Endothelial cell of umbilical vein (primary cell): ENCODE results near the gene CD80. TPM values are rescaled to one million over a fixed set of nuclear protein-coding genes. Genes with fewer than 3 reads are reported as not detected.

Experiments
- BruUV-seq: library from RNA; stranded (reverse); fragments of 400-500 nt; replicated peaks from 2 replicates; lab custom pipeline; 2021; lab: Mats Ljungman, UMichigan
- CTCF ChIA-PET: fragments of 300-600, 350-600 bp; sonication (Branson Sonifier 250); formaldehyde crosslinking; loops from one replicate; lab custom pipeline; 2021; ENCODE audit warnings: antibody characterized with exemption, inconsistent platforms; lab: Charles Lee
- POLR2A ChIA-PET: fragments of 300-600, 350-600 bp; sonication (Branson Sonifier 250); formaldehyde crosslinking; loops from one replicate; lab custom pipeline; 2021; ENCODE audit warnings: antibody characterized with exemption, inconsistent platforms; lab: Charles Lee
- DNase-seq: peaks from one replicate; pipeline ENCODE4 v3.0.0-alpha.2; 2011; ENCODE audit warnings: low read depth, low spot score
- FAIRE-seq: peaks from 2 replicates; lab custom pipeline; 2011; peaks lifted over from hg19 to GRCh38; lab: Jason Lieb, UNC
- H2AFZ ChIP-seq: 2 replicates; pipeline ENCODE4 v1.6.0; 2012; ENCODE audit warnings: low read depth, low read length, control low read depth, inconsistent platforms
- H3K27ac ChIP-seq: 2 replicates; pipeline ENCODE4 v1.5.1; 2011; ENCODE audit warnings: low read depth, mild to moderate bottlenecking, control low read depth, low read length, moderate library complexity; ENCODE audit not compliant: insufficient read depth
- H3K27me3 ChIP-seq, 2 experiments: 2 replicates each; pipeline versions ENCODE4 v1.6.0 to v1.6.1; 2011; ENCODE audit warnings: low read length in 2 of 2, mixed read lengths in 1 of 2; ENCODE audit not compliant: control insufficient read depth in 2 of 2, insufficient read depth in 2 of 2
- H3K36me3 ChIP-seq, 2 experiments: 2 replicates in 1 of 2; 3 replicates in 1 of 2; pipeline ENCODE4 v1.5.1; 2011; ENCODE audit warnings: low read length in 2 of 2, mild to moderate bottlenecking in 1 of 2, moderate library complexity in 1 of 2; ENCODE audit not compliant: control insufficient read depth in 2 of 2, insufficient read depth in 2 of 2; ENCODE audit errors: extremely low read depth in 1 of 2
- H3K4me1 ChIP-seq: 3 replicates; pipeline ENCODE4 v1.5.1; 2011; ENCODE audit warnings: mild to moderate bottlenecking, low read length; ENCODE audit not compliant: control insufficient read depth, insufficient read depth; ENCODE audit errors: extremely low read depth
- H3K4me2 ChIP-seq: 2 replicates; pipeline ENCODE4 v1.6.1; 2011; ENCODE audit warnings: low read length, control low read depth, mixed read lengths; ENCODE audit not compliant: insufficient read depth
- H3K4me3 ChIP-seq, 3 experiments: fragments of 200-600 bp in 1 of 3; sonication (generic), shearing (Covaris generic) in 1 of 3; replicated peaks in 1 of 3; 2 replicates each; pipeline ENCODE4 v1.5.1; 2011 to 2016; ENCODE audit warnings: control low read depth in 3 of 3, low read length in 3 of 3, mild to moderate bottlenecking in 2 of 3, inconsistent platforms in 1 of 3, low read depth in 1 of 3, moderate library complexity in 1 of 3; ENCODE audit not compliant: insufficient read depth in 1 of 3
- H3K79me2 ChIP-seq: 2 replicates; pipeline ENCODE4 v1.6.0; 2012; ENCODE audit warnings: low read length, inconsistent platforms; ENCODE audit not compliant: control insufficient read depth, insufficient read depth
- H3K9ac ChIP-seq: replicated peaks from 2 replicates; pipeline ENCODE3; 2011; ENCODE audit warnings: low read length, control low read depth; ENCODE audit not compliant: insufficient read depth; ENCODE audit errors: extremely low read depth
- H3K9me1 ChIP-seq: replicated peaks from 3 replicates; pipeline ENCODE4 v1.6.0; 2011; ENCODE audit warnings: mild to moderate bottlenecking, low read length; ENCODE audit not compliant: control insufficient read depth, insufficient read depth; ENCODE audit errors: extremely low read depth
- H3K9me3 ChIP-seq: replicated peaks from 2 replicates; pipeline ENCODE4 v1.5.1; 2012; ENCODE audit warnings: low read length, inconsistent platforms; ENCODE audit not compliant: control insufficient read depth, insufficient read depth
- H4K20me1 ChIP-seq: replicated peaks from 2 replicates; pipeline ENCODE3; 2011; ENCODE audit warnings: mild to moderate bottlenecking, low read length; ENCODE audit not compliant: control insufficient read depth, insufficient read depth; ENCODE audit errors: extremely low read depth
- EZH2 ChIP-seq: IDR thresholded peaks from 2 replicates; pipeline ENCODE4 v1.6.1; 2012; ENCODE audit warnings: borderline replicate concordance, low read depth, mild to moderate bottlenecking, moderate library complexity, low read length, inconsistent platforms; ENCODE audit not compliant: severe bottlenecking
- FOS ChIP-seq: IDR thresholded peaks from 2 replicates; pipeline ENCODE4 v1.6.1; 2011; ENCODE audit warnings: mild to moderate bottlenecking, low read length, moderate library complexity, borderline replicate concordance; ENCODE audit not compliant: insufficient read depth
- GATA2 ChIP-seq: IDR thresholded peaks from 2 replicates; pipeline ENCODE4 v1.7.0; 2011; ENCODE audit warnings: low read depth, mild to moderate bottlenecking, moderate library complexity, mixed read lengths, low read length; ENCODE audit not compliant: insufficient read length, insufficient read depth
- JUN ChIP-seq: IDR thresholded peaks from 2 replicates; pipeline ENCODE4 v1.6.1; 2011; ENCODE audit warnings: borderline replicate concordance, low read depth; ENCODE audit not compliant: insufficient read length, insufficient read depth
- MYC ChIP-seq: IDR thresholded peaks from one replicate; pipeline ENCODE4 v1.6.1; 2011; ENCODE audit warnings: mild to moderate bottlenecking, low read depth, low read length
- POLR2A ChIP-seq: IDR thresholded peaks from 2 replicates; pipeline ENCODE4 v1.6.1; 2012; ENCODE audit warnings: low read depth, mild to moderate bottlenecking, control low read depth, low read length
- POLR2AphosphoS5 ChIP-seq: IDR thresholded peaks from 2 replicates; pipeline ENCODE4 v1.6.1; 2012; ENCODE audit warnings: low read depth, mild to moderate bottlenecking, control low read depth, low read length, moderate library complexity; ENCODE audit not compliant: insufficient read depth
- dilution Hi-C: fragments of 300-500 bp; cut with MboI; formaldehyde crosslinking; loops from one replicate; pipeline ENCODE4 v1.15.0; 2019; ENCODE audit warnings: low sequenced_read_pairs; ENCODE audit not compliant: extremely low pct_ligation_motif_present
- intact Hi-C: fragments of 100-400 bp; cut with micrococcal nuclease; formaldehyde crosslinking; loops from one replicate; pipeline ENCODE4 v1.10.0; 2022
- polyA plus RNA-seq, 4 experiments: library from polyadenylated mRNA; depleted of rRNA in 3 of 4; stranded (reverse) in 3 of 4; unstranded in 1 of 4; fragments of >200 nt; gene quantifications; 2 replicates each; pipeline versions ENCODE4 v1.2.1 to v1.2.3, GENCODE V29; 2011 to 2012; ENCODE audit warnings: missing spikeins in 1 of 4
- total RNA-seq: library from RNA; stranded (reverse); gene quantifications from 2 replicates; pipeline ENCODE4 v1.2.3, GENCODE V29; 2021
- TF ChIP-seq, protein P1 (sequence below): IDR thresholded peaks from 2 replicates; pipeline ENCODE4 v1.6.1; 2011; ENCODE audit not compliant: insufficient read depth, insufficient read length
- TF ChIP-seq, protein P2 (sequence below), 2 donors: IDR thresholded peaks; 1 replicate in 1 of 2; 2 replicates in 1 of 2; pipeline ENCODE4 v1.5.1; 2011; ENCODE audit warnings: low read length in 2 of 2, mild to moderate bottlenecking in 2 of 2, moderate library complexity in 2 of 2, control low read depth in 1 of 2, inconsistent platforms in 1 of 2, low read depth in 1 of 2; ENCODE audit not compliant: insufficient read depth in 1 of 2; ENCODE audit errors: extremely low read depth in 1 of 2

The CD80 gene
- total and polyA plus RNA-seq, 2 donors (not counting 3 experiments of a cell fraction or from before 2014, with no cell fraction given) = not detected

DNA sequence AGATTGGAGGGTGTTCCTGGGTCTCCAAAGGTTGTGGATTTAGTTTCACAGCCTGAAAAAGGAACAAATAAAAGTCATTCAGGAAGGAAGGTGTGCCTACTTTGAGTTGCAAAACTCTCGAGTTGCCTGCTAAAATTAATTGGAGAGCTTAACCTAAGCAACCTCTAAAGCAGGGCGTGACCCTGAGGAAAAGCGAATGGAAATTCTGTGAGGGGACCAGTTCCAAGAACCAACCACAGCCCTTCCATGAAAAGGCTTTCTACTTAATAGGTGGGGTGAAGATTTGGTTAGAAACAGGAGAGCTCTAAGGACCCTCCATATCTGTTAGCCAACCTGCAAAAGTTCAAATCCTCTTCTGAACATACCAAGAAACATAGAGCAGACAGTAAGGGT is 1.5 kb downstream of the CD80 start:
- H3K4me3 ChIP-seq = no peak overlapping the region
- H3K27me3 ChIP-seq = peaks cover 0 to 13% of the 10 kb centered on the region in 2 experiments
- FAIRE-seq (no peak), DNase-seq (no peak)
- intact Hi-C loops = loop anchor here (10.0 kb wide), 1 partner anchor 283 kb away; no protein-coding TSS in a partner anchor
- ChIA-PET POLR2A (no interaction called here), CTCF (no interaction called here)
- H2AFZ ChIP-seq = no peak overlapping the region
- H3K9ac ChIP-seq = no peak overlapping the region
- no peaks in the 10 kb centered on the region for H3K4me1 ChIP-seq
- H3K79me2 ChIP-seq = no peaks in the 10 kb centered on the region
- H3K9me3 ChIP-seq = no peaks in the 10 kb centered on the region
- H3K27ac ChIP-seq = no peak overlapping the region
- no peaks in the 10 kb centered on the region for H3K9me1 ChIP-seq
- no peak overlapping the region for H3K4me2 ChIP-seq
- TF ChIP-seq MYC (no peak), FOS (no peak), POLR2A (no peak), JUN (no peak), EZH2 (no peak), GATA2 (no peak), POLR2AphosphoS5 (no peak)
- TF ChIP-seq, protein P1, sequence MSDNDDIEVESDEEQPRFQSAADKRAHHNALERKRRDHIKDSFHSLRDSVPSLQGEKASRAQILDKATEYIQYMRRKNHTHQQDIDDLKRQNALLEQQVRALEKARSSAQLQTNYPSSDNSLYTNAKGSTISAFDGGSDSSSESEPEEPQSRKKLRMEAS = no peak
- TF ChIP-seq, protein P2, sequence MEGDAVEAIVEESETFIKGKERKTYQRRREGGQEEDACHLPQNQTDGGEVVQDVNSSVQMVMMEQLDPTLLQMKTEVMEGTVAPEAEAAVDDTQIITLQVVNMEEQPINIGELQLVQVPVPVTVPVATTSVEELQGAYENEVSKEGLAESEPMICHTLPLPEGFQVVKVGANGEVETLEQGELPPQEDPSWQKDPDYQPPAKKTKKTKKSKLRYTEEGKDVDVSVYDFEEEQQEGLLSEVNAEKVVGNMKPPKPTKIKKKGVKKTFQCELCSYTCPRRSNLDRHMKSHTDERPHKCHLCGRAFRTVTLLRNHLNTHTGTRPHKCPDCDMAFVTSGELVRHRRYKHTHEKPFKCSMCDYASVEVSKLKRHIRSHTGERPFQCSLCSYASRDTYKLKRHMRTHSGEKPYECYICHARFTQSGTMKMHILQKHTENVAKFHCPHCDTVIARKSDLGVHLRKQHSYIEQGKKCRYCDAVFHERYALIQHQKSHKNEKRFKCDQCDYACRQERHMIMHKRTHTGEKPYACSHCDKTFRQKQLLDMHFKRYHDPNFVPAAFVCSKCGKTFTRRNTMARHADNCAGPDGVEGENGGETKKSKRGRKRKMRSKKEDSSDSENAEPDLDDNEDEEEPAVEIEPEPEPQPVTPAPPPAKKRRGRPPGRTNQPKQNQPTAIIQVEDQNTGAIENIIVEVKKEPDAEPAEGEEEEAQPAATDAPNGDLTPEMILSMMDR (IDR thresholded peaks at IDR 0.05; ENCODE audit: extremely low read depth in 1 of 2, insufficient read depth in 1 of 2, low read depth in 1 of 2, low read length in 2 of 2) = no peak
- dilution Hi-C loops = no loop called here
- no peaks in the 10 kb centered on the region for H3K36me3 ChIP-seq
- no peaks in the 10 kb centered on the region for H4K20me1 ChIP-seq
- BruUV-seq = no TSS peak
